ENCODE measurements around the gene SLX4.

The SLX4 gene

GRCh38 chr16:3578610-3579551 lies 32.5 kb downstream of the SLX4 start:
- Histone ChIP-seq H3K9me3 (no peaks in the 10 kb centered on the region), H3K4me1 (peaks cover 0 to 8% (median 3%) of the 10 kb centered on the region in 4 donors), H3K27ac (no peak overlapping the region), H3K27me3 (peaks cover 0 to 27% of the 10 kb centered on the region in 2 donors), H3K4me3 (no peak overlapping the region), H3K36me3 (peaks cover 6 to 21% (median 12%) of the 10 kb centered on the region in 3 donors)
- TF ChIP-seq CTCF (IDR thresholded peaks at IDR 0.05) = no peak
- no peak for DNase-seq
- intact Hi-C loops (cut with DNase I; ENCODE audit: low total_unique reads) = no loop called here

- no peak for TF ChIP-seq CTCF (IDR thresholded peaks at IDR 0.05)
- no peak for DNase-seq
- H3K4me3 ChIP-seq = no peak overlapping the region
- intact Hi-C loops (cut with DNase I; ENCODE audit: low total_unique reads) = no loop called here
- peaks cover 0 to 8% (median 3%) of the 10 kb centered on the region in 4 donors for H3K4me1 ChIP-seq
- no peaks in the 10 kb centered on the region for H3K9me3 ChIP-seq
- H3K27me3 ChIP-seq = peaks cover 0 to 27% of the 10 kb centered on the region in 2 donors
- H3K27ac ChIP-seq = no peak overlapping the region
- H3K36me3 ChIP-seq = peaks cover 5 to 13% (median 7%) of the 10 kb centered on the region in 3 donors
Observed at GRCh38 chr16:3578121-3578520, 33.3 kb downstream of the SLX4 start.

GRCh38 chr16:3577302-3577752 lies 34.1 kb downstream of the SLX4 start, which contains the start of gene NLRC3:
Gene NLRC3 (minus strand): TSS chr16:3577403. CDS start chr16:3565036, 12,367 bp downstream.
- H3K27me3 ChIP-seq = peaks cover 0 to 27% of the 10 kb centered on the region in 2 donors
- no peak within 1 kb of the TSS for H3K4me3 ChIP-seq
- no peak within 1 kb of the TSS for H3K27ac ChIP-seq
- H3K36me3 ChIP-seq = peaks cover 0 to 5% (median 0%) of the 10 kb centered on the region in 3 donors
- H3K4me1 ChIP-seq = peaks cover 0 to 8% (median 3%) of the 10 kb centered on the region in 4 donors
- intact Hi-C loops (cut with DNase I; ENCODE audit: low total_unique reads) = no loop called here
- DNase-seq = no peak
- H3K9me3 ChIP-seq = no peaks in the 10 kb centered on the region
- no peak for TF ChIP-seq CTCF (IDR thresholded peaks at IDR 0.05)

- H3K36me3 ChIP-seq = no peaks in the 10 kb centered on the region
- H3K4me3 ChIP-seq = no peak overlapping the region
- H3K4me1 ChIP-seq = peaks cover 0 to 8% (median 3%) of the 10 kb centered on the region in 4 donors
- H3K27me3 ChIP-seq = peaks cover 0 to 27% of the 10 kb centered on the region in 2 donors
- intact Hi-C loops (cut with DNase I; ENCODE audit: low total_unique reads) = no loop called here
- no peak overlapping the region for H3K27ac ChIP-seq
- no peak for TF ChIP-seq CTCF (IDR thresholded peaks at IDR 0.05)
- DNase-seq = no peak
- no peaks in the 10 kb centered on the region for H3K9me3 ChIP-seq
Observed at GRCh38 chr16:3576211-3576610, 35.2 kb downstream of the SLX4 start.

GRCh38 chr16:3575491-3575890 lies 35.9 kb downstream of the SLX4 start:
- peaks cover 0 to 7% (median 2%) of the 10 kb centered on the region in 3 donors for H3K9me3 ChIP-seq
- no peak overlapping the region for H3K27ac ChIP-seq
- H3K27me3 ChIP-seq = peaks cover 0 to 27% of the 10 kb centered on the region in 2 donors
- DNase-seq = no peak
- intact Hi-C loops (cut with DNase I; ENCODE audit: low total_unique reads) = no loop called here
- no peaks in the 10 kb centered on the region for H3K36me3 ChIP-seq
- no peak for TF ChIP-seq CTCF (IDR thresholded peaks at IDR 0.05)
- no peak overlapping the region for H3K4me3 ChIP-seq
- peaks cover 0 to 8% (median 3%) of the 10 kb centered on the region in 4 donors for H3K4me1 ChIP-seq
